CD14-positive monocyte (primary cell): ENCODE data around the gene KRT7. TPM values are rescaled to one million over a fixed set of nuclear protein-coding genes. Genes with fewer than 3 reads are reported as not detected.
A peak's percentile ranks its signal among the peaks of the same experiment; 100 is the strongest.

ENCODE experiments used
- DNase-seq, 3 donors: peaks; one replicate each; pipeline ENCODE4 v3.0.0-alpha.2; 2011 to 2022
- H2AFZ ChIP-seq: 2 replicates; pipeline ENCODE4 v1.6.0; 2012; ENCODE audit warnings: mild to moderate bottlenecking, low read depth, low read length, inconsistent platforms; ENCODE audit not compliant: insufficient read depth, poor library complexity, severe bottlenecking
- H3K27ac ChIP-seq, 2 donors: 1 replicate in 1 of 2; 2 replicates in 1 of 2; pipeline ENCODE4 v1.5.1; 2012 to 2013; ENCODE audit warnings: low read length in 2 of 2, control low read depth in 1 of 2, inconsistent platforms in 1 of 2, low read depth in 1 of 2, mild to moderate bottlenecking in 1 of 2
- H3K27me3 ChIP-seq, 2 donors: one replicate each; pipeline versions ENCODE4 v1.6.0 to v1.6.1; 2011 to 2013; ENCODE audit warnings: low read length in 2 of 2; ENCODE audit not compliant: control insufficient read depth in 2 of 2, insufficient read depth in 2 of 2
- H3K36me3 ChIP-seq, 2 donors: replicated peaks in 1 of 2; 1 replicate in 1 of 2; 2 replicates in 1 of 2; pipeline versions ENCODE4 v1.5.1 to v1.6.1; 2012 to 2013; ENCODE audit warnings: low read length in 2 of 2, control low read depth in 1 of 2, inconsistent platforms in 1 of 2, mild to moderate bottlenecking in 1 of 2; ENCODE audit not compliant: insufficient read depth in 2 of 2, control insufficient read depth in 1 of 2
- H3K4me1 ChIP-seq, 2 donors: 1 replicate in 1 of 2; 2 replicates in 1 of 2; pipeline versions ENCODE4 v1.5.1 to v1.6.1; 2012 to 2013; ENCODE audit warnings: low read length in 2 of 2, control low read depth in 1 of 2, inconsistent platforms in 1 of 2, mild to moderate bottlenecking in 1 of 2, moderate library complexity in 1 of 2; ENCODE audit not compliant: insufficient read depth in 2 of 2, control insufficient read depth in 1 of 2
- H3K4me2 ChIP-seq: replicated peaks from 2 replicates; pipeline ENCODE3; 2012; ENCODE audit warnings: low read length, moderate library complexity, mild to moderate bottlenecking; ENCODE audit not compliant: poor library complexity, severe bottlenecking; ENCODE audit errors: extremely low read depth
- H3K4me3 ChIP-seq, 3 experiments: fragments of 200-600 bp in 1 of 3; sonication (generic) in 1 of 3; replicated peaks in 1 of 3; 1 replicate in 2 of 3; 2 replicates in 1 of 3; pipeline ENCODE4 v1.5.1; 2011 to 2013; ENCODE audit warnings: low read length in 3 of 3, mild to moderate bottlenecking in 3 of 3, control low read depth in 2 of 3, low read depth in 2 of 3, inconsistent platforms in 1 of 3, moderate library complexity in 1 of 3
- H3K79me2 ChIP-seq: 2 replicates; pipeline ENCODE4 v1.6.0; 2012; ENCODE audit warnings: mild to moderate bottlenecking, control low read depth, inconsistent platforms, low read length, moderate library complexity; ENCODE audit not compliant: insufficient read depth
- H3K9ac ChIP-seq: 2 replicates; pipeline ENCODE4 v1.6.0; 2017; ENCODE audit warnings: low read length, mild to moderate bottlenecking; ENCODE audit not compliant: insufficient read depth, poor library complexity, severe bottlenecking
- H3K9me3 ChIP-seq, 2 donors: replicated peaks in 1 of 2; 1 replicate in 1 of 2; 2 replicates in 1 of 2; pipeline versions ENCODE4 v1.5.1 to v1.6.1; 2012 to 2013; ENCODE audit warnings: low read length in 2 of 2, control low read depth in 1 of 2; ENCODE audit not compliant: control insufficient read depth in 1 of 2, insufficient read depth in 1 of 2
- H4K20me1 ChIP-seq: 2 replicates; pipeline ENCODE4 v1.6.0; 2012; ENCODE audit warnings: mild to moderate bottlenecking, low read length, control low read depth, moderate library complexity; ENCODE audit not compliant: insufficient read depth
- H3K27ac Mint-ChIP-seq, 7 donors: one replicate each; pipeline ENCODE4 v1.8.0; 2020; ENCODE audit warnings: mild to moderate bottlenecking in 7 of 7, mixed read lengths in 7 of 7, moderate library complexity in 6 of 7, inconsistent platforms in 2 of 7
- H3K27me3 Mint-ChIP-seq, 3 donors: one replicate each; pipeline ENCODE4 v1.8.0; 2021 to 2022; ENCODE audit warnings: low read depth in 3 of 3, mild to moderate bottlenecking in 3 of 3, mixed read lengths in 3 of 3, moderate library complexity in 3 of 3, inconsistent platforms in 1 of 3
- H3K36me3 Mint-ChIP-seq, 2 donors: one replicate each; pipeline ENCODE4 v1.8.0; 2020; ENCODE audit warnings: mixed read lengths in 2 of 2, inconsistent platforms in 1 of 2, mild to moderate bottlenecking in 1 of 2
- H3K4me1 Mint-ChIP-seq: one replicate; pipeline ENCODE4 v1.8.0; 2020; ENCODE audit warnings: mild to moderate bottlenecking, mixed read lengths
- H3K4me3 Mint-ChIP-seq, 2 donors: one replicate each; pipeline ENCODE4 v1.8.0; 2020; ENCODE audit warnings: mild to moderate bottlenecking in 2 of 2, mixed read lengths in 2 of 2, moderate library complexity in 1 of 2
- H3K9me3 Mint-ChIP-seq, 7 donors: one replicate each; pipeline ENCODE4 v1.8.0; 2020 to 2022; ENCODE audit warnings: mixed read lengths in 7 of 7, mild to moderate bottlenecking in 6 of 7, moderate library complexity in 6 of 7, inconsistent platforms in 2 of 7
- WGBS: methylation state at CpG from one replicate; pipeline ENCODE4 v1.1.5; 2013; ENCODE audit warnings: missing lambda C conversion rate; ENCODE audit not compliant: insufficient coverage; 5-methylcytosine and 5-hydroxymethylcytosine counted together
- intact Hi-C, 2 donors: fragments of 100-400 bp; cut with micrococcal nuclease; formaldehyde crosslinking; loops; one replicate each; pipeline versions ENCODE4 v1.15.0 to v1.15.1; 2023
- polyA plus RNA-seq, 3 donors: library from polyadenylated mRNA; depleted of rRNA in 1 of 3; unstranded in 2 of 3; stranded (reverse) in 1 of 3; fragments of 300-500 nt in 2 of 3; fragments of >200 nt in 1 of 3; fragmentation: Illumina TruSeq in 2 of 3; gene quantifications; 1 replicate in 2 of 3; 2 replicates in 1 of 3; pipeline ENCODE4 v1.2.3, GENCODE V29; 2012 to 2021
- TF ChIP-seq, protein P1 (sequence below): fragments of 200-600 bp; IDR thresholded peaks from one replicate; pipeline ENCODE4 v1.8.0; 2022; ENCODE audit warnings: antibody characterized with exemption, mild to moderate bottlenecking

KRT7 gene
- polyA plus RNA-seq, 3 donors, result 1.3 to 2.7 TPM; not detected in 1

GRCh38 chr12:52244615-52244994, 11.6 kb downstream of the KRT7 start:
- Histone ChIP-seq H3K4me2 (no peak overlapping the region), H3K9ac (peak overlapping the region; percentile 52), H3K9me3 (no peaks in the 10 kb centered on the region), H3K36me3 (no peaks in the 10 kb centered on the region), H3K4me3 (no peak overlapping the region), H4K20me1 (no peaks in the 10 kb centered on the region), H3K27ac (peak overlapping the region; percentile 69 to 93), H3K4me1 (peaks cover 19 to 27% of the 10 kb centered on the region in 2 donors), H2AFZ (peak overlapping the region; percentile 84), H3K27me3 (peaks cover 4 to 16% of the 10 kb centered on the region in 2 donors), H3K79me2 (no peaks in the 10 kb centered on the region)
- intact Hi-C loops, result no loop called here
- 33% methylated on average over 1 of the region's 3 CpGs for WGBS
- Mint-ChIP-seq H3K27ac (peak overlapping the region; percentile 91 to 96 (median 94)), H3K4me1 (peaks cover 25% of the 10 kb centered on the region), H3K27me3 (peaks cover 16 to 35% (median 30%) of the 10 kb centered on the region in 3 donors), H3K36me3 (peaks cover 4 to 10% of the 10 kb centered on the region in 2 donors), H3K9me3 (peaks cover 0 to 9% (median 0%) of the 10 kb centered on the region in 7 donors), H3K4me3 (peak overlapping the region in 1 of 2 donors; percentile 67)
- peak in 2 of 3 donors; percentile 15 to 54 for DNase-seq
- TF ChIP-seq, protein P1, sequence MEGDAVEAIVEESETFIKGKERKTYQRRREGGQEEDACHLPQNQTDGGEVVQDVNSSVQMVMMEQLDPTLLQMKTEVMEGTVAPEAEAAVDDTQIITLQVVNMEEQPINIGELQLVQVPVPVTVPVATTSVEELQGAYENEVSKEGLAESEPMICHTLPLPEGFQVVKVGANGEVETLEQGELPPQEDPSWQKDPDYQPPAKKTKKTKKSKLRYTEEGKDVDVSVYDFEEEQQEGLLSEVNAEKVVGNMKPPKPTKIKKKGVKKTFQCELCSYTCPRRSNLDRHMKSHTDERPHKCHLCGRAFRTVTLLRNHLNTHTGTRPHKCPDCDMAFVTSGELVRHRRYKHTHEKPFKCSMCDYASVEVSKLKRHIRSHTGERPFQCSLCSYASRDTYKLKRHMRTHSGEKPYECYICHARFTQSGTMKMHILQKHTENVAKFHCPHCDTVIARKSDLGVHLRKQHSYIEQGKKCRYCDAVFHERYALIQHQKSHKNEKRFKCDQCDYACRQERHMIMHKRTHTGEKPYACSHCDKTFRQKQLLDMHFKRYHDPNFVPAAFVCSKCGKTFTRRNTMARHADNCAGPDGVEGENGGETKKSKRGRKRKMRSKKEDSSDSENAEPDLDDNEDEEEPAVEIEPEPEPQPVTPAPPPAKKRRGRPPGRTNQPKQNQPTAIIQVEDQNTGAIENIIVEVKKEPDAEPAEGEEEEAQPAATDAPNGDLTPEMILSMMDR, result no peak

DNA sequence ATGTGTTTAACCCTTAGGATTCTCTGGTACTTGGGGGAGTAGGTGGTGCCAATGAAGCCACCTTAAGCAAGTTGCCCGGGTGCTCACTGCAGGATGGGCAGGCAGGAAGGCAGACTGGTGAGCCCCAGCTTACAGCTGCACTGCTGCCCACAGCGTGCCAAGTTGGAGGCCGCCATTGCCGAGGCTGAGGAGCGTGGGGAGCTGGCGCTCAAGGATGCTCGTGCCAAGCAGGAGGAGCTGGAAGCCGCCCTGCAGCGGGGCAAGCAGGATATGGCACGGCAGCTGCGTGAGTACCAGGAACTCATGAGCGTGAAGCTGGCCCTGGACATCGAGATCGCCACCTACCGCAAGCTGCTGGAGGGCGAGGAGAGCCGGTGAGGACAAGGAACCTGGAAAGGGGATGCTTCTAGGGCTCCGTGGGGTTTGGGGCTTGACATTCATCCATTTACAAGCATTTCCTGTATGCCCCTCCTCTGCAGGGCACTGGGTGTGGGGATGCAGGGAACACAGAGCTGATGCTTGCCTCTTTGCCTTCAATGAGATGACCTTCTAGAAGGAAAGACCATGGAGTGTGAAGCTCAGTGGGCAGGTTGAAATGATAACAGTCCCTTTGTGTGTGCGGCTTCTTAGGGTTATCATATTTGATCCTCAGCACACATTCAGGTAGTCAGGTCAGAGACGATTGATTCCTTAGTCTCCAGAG, 12.4 kb downstream of the KRT7 start:
- Histone ChIP-seq H3K79me2 (no peaks in the 10 kb centered on the region), H3K27me3 (peaks cover 12 to 24% of the 10 kb centered on the region in 2 donors), H3K27ac (no peak overlapping the region), H3K4me3 (no peak overlapping the region), H3K9ac (no peak overlapping the region), H4K20me1 (no peaks in the 10 kb centered on the region), H3K4me2 (no peak overlapping the region), H3K4me1 (peaks cover 19 to 27% of the 10 kb centered on the region in 2 donors), H3K9me3 (no peaks in the 10 kb centered on the region), H3K36me3 (no peaks in the 10 kb centered on the region), H2AFZ (no peak overlapping the region)
- WGBS, result 94% methylated on average over 15 of the region's 20 CpGs
- intact Hi-C loops, result no loop called here
- H3K9me3 Mint-ChIP-seq, result peaks cover 0 to 13% (median under 1%) of the 10 kb centered on the region in 7 donors
- TF ChIP-seq, protein P1, result no peak
- peaks cover 21 to 41% (median 37%) of the 10 kb centered on the region in 3 donors for H3K27me3 Mint-ChIP-seq
- peaks cover 31% of the 10 kb centered on the region for H3K4me1 Mint-ChIP-seq
- DNase-seq, result no peak
- no peak overlapping the region for H3K4me3 Mint-ChIP-seq
- peaks cover 10 to 14% of the 10 kb centered on the region in 2 donors for H3K36me3 Mint-ChIP-seq
- H3K27ac Mint-ChIP-seq, result peak overlapping the region in 5 of 7 donors; percentile 40 to 91 (median 74)
